Astrocyte of the cerebellum (primary cell): Measurements from ENCODE around the gene USP2.

Source experiments
- DNase-seq: peaks from one replicate; pipeline ENCODE4 v3.0.0-alpha.2; 2011; ENCODE audit warnings: low read depth
- H3K4me3 ChIP-seq: 2 replicates; pipeline ENCODE4 v1.5.1; 2011; ENCODE audit warnings: mild to moderate bottlenecking, low read depth, low read length, moderate library complexity
- CTCF ChIP-seq: IDR thresholded peaks from 2 replicates; pipeline ENCODE4 v1.5.1; 2012; ENCODE audit warnings: low read length, low read depth, moderate library complexity, mild to moderate bottlenecking; ENCODE audit errors: missing control alignments
- in situ Hi-C: cut with HindIII; loops from 2 replicates; pipeline ENCODE4 v1.10.0; 2017; ENCODE audit warnings: low sequenced_read_pairs

USP2 gene

GRCh38 chr11:119418759-119419158 lies 37.3 kb upstream of the USP2 start:
- no peak for DNase-seq
- in situ Hi-C loops: no loop called here
- TF ChIP-seq CTCF: no peak
- H3K4me3 ChIP-seq: no peak overlapping the region

- peak; percentile 86 for DNase-seq
- TF ChIP-seq CTCF: no peak
- in situ Hi-C loops: no loop called here
- H3K4me3 ChIP-seq: no peak overlapping the region
Measured at GRCh38 chr11:119417726-119418540, 36.4 kb upstream of the USP2 start.

- no peak overlapping the region for H3K4me3 ChIP-seq
- no peak for TF ChIP-seq CTCF
- in situ Hi-C loops: no loop called here
- no peak for DNase-seq
Measured at GRCh38 chr11:119416606-119417580, 35.4 kb upstream of the USP2 start.

GRCh38 chr11:119415966-119416365 lies 34.5 kb upstream of the USP2 start:
- TF ChIP-seq CTCF: no peak
- in situ Hi-C loops: no loop called here
- no peak overlapping the region for H3K4me3 ChIP-seq
- DNase-seq: no peak

GRCh38 chr11:119415517-119415916 lies 34.0 kb upstream of the USP2 start:
- in situ Hi-C loops: no loop called here
- H3K4me3 ChIP-seq: no peak overlapping the region
- TF ChIP-seq CTCF: no peak
- no peak for DNase-seq

GRCh38 chr11:119414734-119415133 lies 33.2 kb upstream of the USP2 start:
- in situ Hi-C loops: no loop called here
- no peak overlapping the region for H3K4me3 ChIP-seq
- DNase-seq: no peak
- no peak for TF ChIP-seq CTCF
